Lower leg skin (tissue), 3 donors: ENCODE results near the gene ARHGAP23.

Experiments
- CTCF ChIP-seq, 3 donors: fragments of 450-650 bp; IDR thresholded peaks; one replicate each; pipeline ENCODE4 v1.5.1; 2016; ENCODE audit warnings: antibody characterized with exemption in 3 of 3, mild to moderate bottlenecking in 3 of 3, moderate library complexity in 2 of 3
- POLR2A ChIP-seq, 2 donors: fragments of 450-650 bp; IDR thresholded peaks; one replicate each; pipeline ENCODE4 v1.6.1; 2016 to 2017; ENCODE audit warnings: antibody characterized with exemption in 2 of 2, mild to moderate bottlenecking in 1 of 2, moderate library complexity in 1 of 2

GRCh38 chr17:38439436-38439835 lies 11.2 kb downstream of the ARHGAP23 start:
- TF ChIP-seq CTCF (IDR thresholded peaks at IDR 0.05) (no peak), POLR2A (IDR thresholded peaks at IDR 0.05) (no peak)
